CD4-positive, alpha-beta T cell treated with Interleukin-15 for 1 hour (primary cell): Measurements from ENCODE around the gene WDR73.

Experiments used
- DNase-seq: peaks from one replicate; pipeline ENCODE4 v3.0.0-alpha.2; 2020

The WDR73 gene

GRCh38 chr15:84609818-84610525 lies 44.1 kb downstream of the WDR73 start:
- DNase-seq, result no peak

- no peak for DNase-seq
These were observed 45.3 kb downstream of the WDR73 start for GRCh38 chr15:84608707-84609284.

- no peak for DNase-seq
These were observed 47.4 kb downstream of the WDR73 start for GRCh38 chr15:84606653-84607120.

GRCh38 chr15:84605554-84605882 lies 48.6 kb downstream of the WDR73 start:
- no peak for DNase-seq

GRCh38 chr15:84604826-84605553 lies 49.1 kb downstream of the WDR73 start:
- no peak for DNase-seq

- DNase-seq, result no peak
These were observed 50.3 kb downstream of the WDR73 start for GRCh38 chr15:84603630-84604379.

- no peak for DNase-seq
These were observed 52.6 kb downstream of the WDR73 start for GRCh38 chr15:84601555-84601838.

GRCh38 chr15:84600687-84601554 lies 53.2 kb downstream of the WDR73 start, which contains the start of gene ZSCAN2:
Gene ZSCAN2 (plus strand): TSS chr15:84601009. CDS start chr15:84603928, 2,919 bp downstream.
- DNase-seq, result peak; percentile 90

GRCh38 chr15:84600331-84600686 lies 53.8 kb downstream of the WDR73 start:
- peak; percentile 69 for DNase-seq

GRCh38 chr15:84599906-84600305 lies 54.2 kb downstream of the WDR73 start:
- no peak for DNase-seq

GRCh38 chr15:84598993-84599392 lies 55.1 kb downstream of the WDR73 start:
- DNase-seq, result no peak

GRCh38 chr15:84598250-84598649 lies 55.8 kb downstream of the WDR73 start:
- DNase-seq, result peak; percentile 50

GRCh38 chr15:84597296-84597695 lies 56.8 kb downstream of the WDR73 start:
- no peak for DNase-seq

GRCh38 chr15:84595660-84596059 lies 58.4 kb downstream of the WDR73 start:
- DNase-seq, result no peak

- no peak for DNase-seq
These were observed 59.3 kb downstream of the WDR73 start for GRCh38 chr15:84594617-84595290.

GRCh38 chr15:84591815-84592214 lies 62.3 kb downstream of the WDR73 start:
- no peak for DNase-seq

- no peak for DNase-seq
These were observed 63.7 kb downstream of the WDR73 start for GRCh38 chr15:84590406-84590805.
